Sigmoid colon (tissue), 7 donors: Measurements from ENCODE around the gene PZP. TPM values are rescaled to one million over a fixed set of nuclear protein-coding genes. Genes with fewer than 3 reads are reported as not detected.
A peak's percentile ranks its signal among the peaks of the same experiment; 100 is the strongest.
"Not testable (repeated sequence)": the region's sequence is repeated elsewhere in the genome, so short reads cannot be mapped to it uniquely, and the experiment has no call there.

ENCODE experiments used
- DNase-seq: peaks from one replicate; pipeline ENCODE4 v3.0.0-alpha.2; 2019
- H3K27ac ChIP-seq, 4 donors: fragments of 200-600 bp; sonication (generic); one replicate each; pipeline ENCODE4 v1.5.1; 2016 to 2019; ENCODE audit warnings: mild to moderate bottlenecking in 1 of 4
- H3K27me3 ChIP-seq, 3 donors: fragments of 200-600 bp; sonication (generic); one replicate each; pipeline ENCODE4 v1.5.1; 2019; ENCODE audit warnings: mild to moderate bottlenecking in 1 of 3
- H3K36me3 ChIP-seq, 4 donors: fragments of 200-600 bp; sonication (generic); one replicate each; pipeline ENCODE4 v1.5.1; 2016 to 2019
- H3K4me1 ChIP-seq, 4 donors: fragments of 200-600 bp; sonication (generic); one replicate each; pipeline ENCODE4 v1.5.1; 2017 to 2019
- H3K4me3 ChIP-seq, 4 donors: fragments of 200-600 bp; sonication (generic); one replicate each; pipeline ENCODE4 v1.5.1; 2017 to 2019; ENCODE audit warnings: mild to moderate bottlenecking in 2 of 4, moderate library complexity in 1 of 4
- H3K9me3 ChIP-seq, 4 donors: fragments of 200-600 bp in 3 of 4; sonication (generic) in 3 of 4; one replicate each; pipeline versions ENCODE4 v1.5.1 to v1.6.1; 2013 to 2019
- CTCF ChIP-seq, 4 experiments: fragments of 450-650 bp in 3 of 4; fragments of 200-600 bp in 1 of 4; IDR thresholded peaks; one replicate each; pipeline ENCODE4 v1.5.1; 2016 to 2019; ENCODE audit warnings: antibody characterized with exemption in 4 of 4, mild to moderate bottlenecking in 3 of 4, moderate library complexity in 2 of 4
- EP300 ChIP-seq, 4 donors: sonication (generic); formaldehyde crosslinking; IDR thresholded peaks; one replicate each; pipeline ENCODE4 v1.6.1; 2017; ENCODE audit warnings: antibody characterized with exemption in 4 of 4
- POLR2A ChIP-seq, 2 donors: fragments of 450-650 bp; IDR thresholded peaks; one replicate each; pipeline ENCODE4 v1.6.1; 2016; ENCODE audit warnings: antibody characterized with exemption in 2 of 2, mild to moderate bottlenecking in 2 of 2, moderate library complexity in 2 of 2
- POLR2AphosphoS5 ChIP-seq, 4 donors: sonication (generic); formaldehyde crosslinking; IDR thresholded peaks; one replicate each; pipeline ENCODE4 v1.6.1; 2017; ENCODE audit warnings: antibody characterized with exemption in 4 of 4
- WGBS, 2 donors: extraction: QIAGEN DNeasy Blood & Tissue Kit; methylation state at CpG; one replicate each; pipeline ENCODE4 v1.1.7; 2013; 5-methylcytosine and 5-hydroxymethylcytosine counted together
- intact Hi-C: fragments of 100-400 bp; cut with DNase I; formaldehyde crosslinking; loops from one replicate; pipeline ENCODE4 v1.15.1; 2023
- polyA plus RNA-seq, 3 donors: library from polyadenylated mRNA; stranded (reverse); fragments of 200-250 nt; gene quantifications; one replicate each; pipeline ENCODE4 v1.2.3, GENCODE V29; 2013
- total RNA-seq, 4 donors: library from RNA; depleted of rRNA; stranded (reverse); fragments of >200 nt; gene quantifications; one replicate each; pipeline ENCODE4 v1.1.0, GENCODE V29; 2016
- donor health status: healthy with polysubstance abuse.
- donor health status: Bipolar disorder and iron deficiency.
- donor health status: healthy.

Gene PZP
- total and polyA plus RNA-seq, 7 donors, result 0.07 to 0.28 TPM; not detected in 5

GRCh38 chr12:9235519-9235918 is 27.3 kb upstream of the PZP start:
- TF ChIP-seq CTCF (IDR thresholded peaks at IDR 0.05) (no peak), EP300 (IDR thresholded peaks at IDR 0.05) (no peak), POLR2AphosphoS5 (IDR thresholded peaks at IDR 0.05) (no peak), POLR2A (IDR thresholded peaks at IDR 0.05) (no peak)
- Histone ChIP-seq H3K4me1 (no peaks in the 10 kb centered on the region), H3K27ac (no peak overlapping the region), H3K4me3 (no peak overlapping the region), H3K27me3 (no peaks in the 10 kb centered on the region), H3K9me3 (no peaks in the 10 kb centered on the region), H3K36me3 (no peaks in the 10 kb centered on the region)
- WGBS, 2 donors, result 90 to 95% methylated on average over 4 of the region's 4 CpGs
- no peak for DNase-seq
- intact Hi-C loops, result no loop called here

- no peak for DNase-seq
- no peaks in the 10 kb centered on the region for H3K4me1 ChIP-seq
- TF ChIP-seq CTCF (IDR thresholded peaks at IDR 0.05) (no peak), EP300 (IDR thresholded peaks at IDR 0.05) (no peak), POLR2AphosphoS5 (IDR thresholded peaks at IDR 0.05) (peak in 1 of 4 donors; percentile 26), POLR2A (IDR thresholded peaks at IDR 0.05) (no peak)
- no peaks in the 10 kb centered on the region for H3K27me3 ChIP-seq
- no peaks in the 10 kb centered on the region for H3K36me3 ChIP-seq
- no peak overlapping the region for H3K4me3 ChIP-seq
- intact Hi-C loops, result no loop called here
- WGBS, 2 donors, result 65 to 78% methylated on average over 8 of the region's 8 CpGs
- H3K9me3 ChIP-seq, result no peaks in the 10 kb centered on the region
- H3K27ac ChIP-seq, result no peak overlapping the region
These were observed 19.8 kb upstream of the PZP start for GRCh38 chr12:9227950-9228349.

GRCh38 chr12:9223830-9224229 is 15.6 kb upstream of the PZP start:
- no peaks in the 10 kb centered on the region for H3K9me3 ChIP-seq
- DNase-seq, result no peak
- H3K4me1 ChIP-seq, result no peaks in the 10 kb centered on the region
- H3K27ac ChIP-seq, result no peak overlapping the region
- 85 to 95% methylated on average over 2 of the region's 2 CpGs for WGBS, 2 donors
- no peak overlapping the region for H3K4me3 ChIP-seq
- no peaks in the 10 kb centered on the region for H3K36me3 ChIP-seq
- H3K27me3 ChIP-seq, result no peaks in the 10 kb centered on the region
- intact Hi-C loops, result no loop called here
- TF ChIP-seq EP300 (IDR thresholded peaks at IDR 0.05) (no peak), POLR2A (IDR thresholded peaks at IDR 0.05) (no peak), POLR2AphosphoS5 (IDR thresholded peaks at IDR 0.05) (no peak), CTCF (IDR thresholded peaks at IDR 0.05) (no peak)

- Histone ChIP-seq H3K36me3 (no peaks in the 10 kb centered on the region), H3K27me3 (no peaks in the 10 kb centered on the region), H3K4me1 (no peaks in the 10 kb centered on the region), H3K27ac (no peak overlapping the region), H3K4me3 (no peak overlapping the region), H3K9me3 (no peaks in the 10 kb centered on the region)
- intact Hi-C loops, result no loop called here
- 8 to 52% methylated on average over 1 of the region's 1 CpG for WGBS, 2 donors
- DNase-seq, result no peak
- TF ChIP-seq POLR2AphosphoS5 (IDR thresholded peaks at IDR 0.05), result no peak
- no peak for TF ChIP-seq CTCF (IDR thresholded peaks at IDR 0.05)
- TF ChIP-seq POLR2A (IDR thresholded peaks at IDR 0.05), result no peak
- no peak for TF ChIP-seq EP300 (IDR thresholded peaks at IDR 0.05)
These were observed 13.3 kb upstream of the PZP start for GRCh38 chr12:9221483-9221882.

GRCh38 chr12:9221011-9221410 is 12.8 kb upstream of the PZP start:
- DNase-seq, H3K27ac ChIP-seq, H3K4me3 ChIP-seq, intact Hi-C loops, H3K9me3 ChIP-seq, H3K36me3 ChIP-seq, H3K4me1 ChIP-seq, H3K27me3 ChIP-seq: not testable (repeated sequence)
- 73 to 84% methylated on average over 9 of the region's 9 CpGs for WGBS, 2 donors
